NCI-H2107 (cell line): ENCODE results near the gene HAGH.
"Not testable (repeated sequence)": the region's sequence is repeated elsewhere in the genome, so short reads cannot be mapped to it uniquely, and the experiment has no call there.

Experiments used
- DNase-seq: peaks from one replicate; lab custom pipeline; 2025; lab: John Stamatoyannopoulos, UW

The HAGH gene

DNA sequence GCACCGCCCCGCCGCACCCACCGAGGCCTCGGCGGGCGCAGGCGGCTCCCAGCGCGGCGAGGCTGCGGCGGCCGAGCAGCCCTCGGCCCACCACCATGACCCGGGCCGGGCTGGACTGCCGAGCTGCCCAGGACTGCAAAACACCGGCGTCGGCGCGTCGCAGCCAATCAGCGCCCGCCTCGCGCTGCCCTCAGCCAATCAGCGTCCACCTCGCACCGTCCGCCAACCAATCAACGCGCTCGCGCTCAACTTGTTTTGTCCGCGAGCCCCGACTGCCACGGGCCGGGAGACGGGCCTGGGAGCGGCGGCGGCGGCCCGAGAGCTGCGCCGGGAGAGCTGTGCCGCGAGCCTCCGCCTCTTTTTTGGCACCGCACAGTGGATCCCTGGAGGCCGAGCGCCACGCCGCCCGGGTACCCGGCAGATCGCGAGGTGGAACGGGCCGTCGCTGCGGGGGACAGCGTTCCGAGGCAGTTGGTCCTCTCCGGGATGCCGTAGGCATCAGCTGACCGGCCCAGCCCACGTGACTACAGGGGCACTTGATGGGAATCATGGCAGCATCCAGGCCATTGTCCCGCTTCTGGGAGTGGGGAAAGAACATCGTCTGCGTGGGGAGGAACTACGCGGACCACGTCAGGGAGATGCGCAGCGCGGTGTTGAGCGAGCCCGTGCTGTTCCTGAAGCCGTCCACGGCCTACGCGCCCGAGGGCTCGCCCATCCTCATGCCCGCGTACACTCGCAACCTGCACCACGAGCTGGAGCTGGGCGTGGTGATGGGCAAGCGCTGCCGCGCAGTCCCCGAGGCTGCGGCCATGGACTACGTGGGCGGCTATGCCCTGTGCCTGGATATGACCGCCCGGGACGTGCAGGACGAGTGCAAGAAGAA lies at the start of gene HAGH, which contains the start of gene FAHD1:
HAGH (minus strand) TSS at position 135 of the 883 bp plus-strand sequence; CDS start at position 97, 38 bp downstream.
FAHD1 (plus strand) TSS at position 516 of the 883 bp plus-strand sequence; CDS start at position 549, 33 bp downstream.
- peak; percentile 67 for DNase-seq

DNA sequence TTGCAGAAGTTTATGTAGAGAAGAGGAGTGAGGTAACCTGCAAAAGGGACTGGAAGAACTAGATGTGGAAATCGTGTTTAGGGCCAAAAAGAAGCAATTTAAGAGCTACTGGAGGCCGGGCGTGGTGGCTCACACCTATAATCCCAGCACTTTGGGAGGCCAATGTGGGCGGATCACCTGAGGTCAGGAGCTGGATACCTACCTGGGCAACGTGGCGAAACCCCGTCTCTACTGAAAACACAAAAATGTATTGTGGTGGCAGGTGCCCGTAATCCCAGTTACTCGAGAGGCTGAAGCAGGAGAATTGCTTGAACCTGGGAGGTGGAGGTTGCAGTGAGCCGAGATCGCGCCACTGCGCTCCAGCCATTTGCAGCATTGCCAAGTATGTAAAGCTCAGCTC lies 49.4 kb upstream of the HAGH start:
- not testable (repeated sequence) for DNase-seq

DNA sequence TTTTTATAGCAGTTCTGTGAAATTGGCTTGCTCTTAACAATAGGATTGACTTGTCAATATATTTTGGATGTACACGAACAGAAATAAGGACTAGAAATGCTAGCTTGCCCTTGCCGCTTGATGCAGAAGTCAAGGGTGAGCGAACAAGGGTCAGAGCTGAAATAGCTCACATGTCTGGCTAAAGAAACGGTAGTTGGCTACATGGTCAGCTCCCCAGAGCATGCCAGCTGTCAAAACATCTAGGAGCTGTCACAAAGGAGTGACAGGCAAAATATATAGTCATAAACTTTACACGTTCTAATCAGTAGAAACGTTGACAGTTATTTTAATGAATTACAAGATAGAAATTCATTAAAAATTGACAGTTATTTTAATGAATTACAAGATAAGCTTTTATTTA lies 48.2 kb upstream of the HAGH start:
- no peak for DNase-seq

DNA sequence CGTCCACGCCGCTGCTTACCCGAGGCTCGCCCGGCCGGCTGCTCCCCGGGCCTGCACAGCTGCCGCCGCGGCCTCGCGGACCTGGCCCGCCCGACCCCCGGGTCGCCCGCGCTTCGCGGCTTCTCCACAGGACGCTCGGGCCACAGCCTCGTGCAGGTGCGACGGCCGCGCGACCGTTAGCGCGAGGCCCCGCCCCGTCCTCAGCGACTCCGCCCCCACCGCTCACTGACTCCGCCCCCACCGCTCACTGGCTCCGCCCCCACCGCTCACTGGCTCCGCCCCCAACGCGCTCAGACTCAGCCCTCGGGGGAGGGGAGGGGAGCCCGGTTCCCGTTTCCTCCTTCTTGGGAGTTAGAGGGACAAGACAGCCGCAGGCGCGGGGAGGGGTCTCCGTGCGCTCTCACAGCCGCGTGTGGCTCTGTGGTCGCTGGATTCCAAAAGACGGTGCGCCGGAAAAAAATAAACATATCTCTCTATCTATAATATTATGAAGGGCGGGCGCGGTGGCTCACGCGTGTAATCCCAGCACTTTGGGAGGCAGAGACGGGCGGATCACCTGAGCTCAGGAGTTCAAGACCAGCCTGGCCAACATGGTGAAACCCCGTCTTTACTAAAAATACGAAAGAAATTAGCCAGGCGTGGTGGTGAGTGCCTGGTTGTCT lies 45.5 kb upstream of the HAGH start, which contains the start of gene MEIOB:
MEIOB (minus strand) TSS at position 191 of the 662 bp plus-strand sequence. CDS start 3,989 bp downstream, outside the sequence.
- no peak for DNase-seq

DNA sequence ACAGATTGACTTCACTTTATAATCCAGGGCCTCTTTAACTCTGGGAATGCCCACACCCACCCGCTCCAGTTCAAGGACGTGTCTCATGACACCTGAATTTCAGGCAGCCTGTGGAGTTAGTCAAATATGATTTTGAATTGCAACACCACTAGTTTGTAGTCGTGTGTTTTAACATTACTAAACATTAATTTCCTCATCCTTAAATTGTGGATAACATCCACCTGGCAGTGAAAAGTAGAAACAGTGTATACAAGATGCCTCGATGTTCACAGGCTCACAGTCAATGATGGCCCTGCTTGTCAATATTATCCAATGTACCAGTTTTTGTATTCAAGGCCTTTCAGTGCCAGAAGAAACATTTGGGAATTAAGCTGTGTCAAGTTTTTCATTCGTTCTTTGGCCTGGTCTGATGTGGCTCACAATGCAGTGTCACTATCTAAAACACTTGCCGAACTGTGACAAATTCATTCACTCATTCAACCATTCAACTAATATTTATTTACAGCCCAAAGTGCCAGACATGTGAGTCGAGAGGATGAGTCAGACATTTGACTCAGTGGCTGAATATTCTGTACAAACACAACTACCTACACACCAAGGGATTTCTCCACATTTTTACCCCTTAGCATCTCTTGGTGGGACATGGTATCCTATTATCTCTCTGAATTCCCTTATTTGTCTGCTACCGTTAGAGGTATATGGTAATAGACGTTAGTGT lies 43.9 kb upstream of the HAGH start:
- no peak for DNase-seq

DNA sequence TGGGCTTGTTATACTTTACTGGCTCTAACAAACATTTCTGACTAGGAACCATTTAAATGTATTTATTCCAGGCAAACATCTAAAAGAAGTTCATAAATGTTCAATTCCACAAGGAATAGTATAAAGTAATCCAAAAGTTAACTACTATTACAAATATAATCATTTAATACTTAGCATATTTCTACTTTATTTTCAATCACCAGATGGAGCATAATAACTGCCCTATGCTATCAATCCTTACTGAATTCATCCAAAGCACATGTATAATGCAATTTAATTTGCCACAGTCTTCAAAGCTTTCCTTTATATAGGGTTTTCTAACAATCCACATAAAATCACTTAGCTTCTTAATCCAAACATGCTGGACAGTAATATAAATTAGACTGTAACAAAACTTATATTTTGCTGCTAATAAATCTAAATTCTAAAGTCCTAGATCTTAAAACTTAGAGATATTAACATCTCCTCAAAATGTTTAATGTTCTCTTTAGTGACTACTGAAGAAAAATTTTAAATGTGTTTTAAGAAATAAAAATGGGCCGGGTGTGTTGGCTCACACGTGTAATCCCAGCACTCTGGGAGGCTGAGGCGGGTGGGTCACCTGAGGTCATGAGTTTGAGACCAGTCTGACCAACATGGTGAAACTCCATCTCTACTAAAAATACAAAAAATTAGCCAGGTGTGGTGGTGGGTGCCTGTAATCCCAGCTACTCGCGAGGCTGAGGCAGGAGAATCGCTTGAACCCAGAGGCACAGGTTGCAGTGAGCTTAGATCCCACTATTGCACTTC lies 39.5 kb upstream of the HAGH start:
- no peak for DNase-seq

DNA sequence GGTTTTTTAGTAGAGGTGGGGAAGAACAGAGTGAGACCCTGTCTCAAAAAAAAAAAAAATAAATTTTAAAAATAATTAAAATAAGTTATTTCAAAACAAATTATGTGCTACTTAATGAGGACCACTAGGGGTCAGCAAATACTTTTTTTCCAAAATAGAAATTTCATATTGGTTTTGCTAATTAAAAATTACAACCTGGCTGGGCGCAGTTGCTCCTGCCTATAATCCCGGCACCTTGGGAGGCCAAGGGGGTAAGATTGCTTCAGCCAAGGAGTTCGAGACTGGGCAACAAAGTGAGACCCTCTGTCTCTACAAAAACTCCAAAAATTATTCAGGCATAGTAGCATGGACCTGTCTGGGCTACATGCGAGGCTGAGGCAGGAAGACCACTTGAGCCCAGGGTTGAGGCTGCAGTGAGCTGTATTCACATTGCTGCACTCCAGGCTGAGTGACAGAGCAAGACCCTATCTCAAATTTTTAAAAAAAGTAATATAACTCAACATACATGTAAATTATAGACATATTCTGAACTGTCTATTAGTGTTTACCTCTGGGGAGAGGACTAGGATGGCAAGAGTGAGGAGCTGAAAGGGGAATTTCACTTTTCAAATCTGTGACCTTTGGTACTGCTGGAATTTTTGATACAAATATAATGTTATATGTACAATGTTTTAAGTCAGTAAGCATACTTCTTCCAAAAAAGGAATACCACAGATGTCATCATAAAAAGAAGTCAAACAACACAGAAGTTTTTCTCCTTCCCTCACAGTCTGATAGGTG lies 37.2 kb upstream of the HAGH start:
- DNase-seq: no peak

DNA sequence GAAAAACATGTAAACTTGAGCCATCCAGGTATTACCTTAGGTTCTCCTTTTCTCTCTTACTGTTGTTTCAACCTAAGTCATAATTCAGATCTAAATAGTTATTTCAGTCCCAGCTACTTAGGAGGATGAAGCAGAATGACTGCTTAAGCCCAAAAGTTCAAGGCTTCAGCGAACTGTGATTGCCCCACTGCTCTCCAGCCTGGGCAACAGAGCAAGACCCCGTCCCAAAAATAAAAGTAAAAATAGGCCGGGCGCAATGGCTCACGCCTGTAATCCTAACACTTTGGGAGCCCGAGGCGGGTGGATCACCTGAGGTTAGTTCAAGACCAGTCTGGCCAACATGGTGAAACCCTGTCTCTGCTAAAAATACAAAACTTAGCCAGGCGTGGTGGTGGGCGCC lies 35.8 kb upstream of the HAGH start:
- no peak for DNase-seq

DNA sequence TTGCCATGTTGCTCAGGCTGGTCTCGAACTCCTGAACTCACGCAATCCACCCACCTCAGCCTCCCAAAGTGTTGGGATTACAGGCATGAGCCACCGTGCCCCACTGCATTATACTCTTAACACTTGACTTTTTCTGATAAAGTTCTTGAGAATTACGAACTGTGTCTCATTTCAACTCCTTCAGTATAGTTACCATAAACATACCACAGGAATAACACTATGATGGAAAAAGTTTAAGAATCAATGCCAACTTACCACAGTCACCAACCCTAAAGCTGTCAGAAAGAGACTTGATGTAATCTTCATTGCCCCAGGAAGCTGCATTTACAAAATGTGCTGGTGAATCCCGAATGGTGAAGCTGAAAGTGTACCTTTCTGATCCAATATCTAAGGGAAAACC lies 35.1 kb upstream of the HAGH start:
- DNase-seq: no peak

DNA sequence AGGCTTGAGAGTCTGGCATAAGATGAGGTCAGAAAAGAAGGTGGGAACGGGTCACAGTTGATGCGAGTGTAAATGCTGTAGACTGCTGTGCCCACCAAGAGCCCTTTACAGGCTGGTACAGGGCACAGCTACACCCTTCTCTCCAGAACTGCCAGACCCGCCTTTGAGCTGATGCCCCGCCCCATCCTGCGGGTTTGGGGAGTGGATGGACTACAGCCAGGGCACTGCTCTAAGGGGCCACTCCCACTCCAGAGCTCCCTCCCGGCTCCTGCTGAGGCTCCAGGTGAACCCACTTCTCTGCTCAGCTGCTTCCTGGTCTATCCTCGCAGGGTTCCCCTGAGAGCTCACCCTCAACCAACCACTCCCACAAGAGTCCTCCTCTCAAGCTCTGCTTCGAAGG lies 33.0 kb upstream of the HAGH start:
- DNase-seq: no peak

DNA sequence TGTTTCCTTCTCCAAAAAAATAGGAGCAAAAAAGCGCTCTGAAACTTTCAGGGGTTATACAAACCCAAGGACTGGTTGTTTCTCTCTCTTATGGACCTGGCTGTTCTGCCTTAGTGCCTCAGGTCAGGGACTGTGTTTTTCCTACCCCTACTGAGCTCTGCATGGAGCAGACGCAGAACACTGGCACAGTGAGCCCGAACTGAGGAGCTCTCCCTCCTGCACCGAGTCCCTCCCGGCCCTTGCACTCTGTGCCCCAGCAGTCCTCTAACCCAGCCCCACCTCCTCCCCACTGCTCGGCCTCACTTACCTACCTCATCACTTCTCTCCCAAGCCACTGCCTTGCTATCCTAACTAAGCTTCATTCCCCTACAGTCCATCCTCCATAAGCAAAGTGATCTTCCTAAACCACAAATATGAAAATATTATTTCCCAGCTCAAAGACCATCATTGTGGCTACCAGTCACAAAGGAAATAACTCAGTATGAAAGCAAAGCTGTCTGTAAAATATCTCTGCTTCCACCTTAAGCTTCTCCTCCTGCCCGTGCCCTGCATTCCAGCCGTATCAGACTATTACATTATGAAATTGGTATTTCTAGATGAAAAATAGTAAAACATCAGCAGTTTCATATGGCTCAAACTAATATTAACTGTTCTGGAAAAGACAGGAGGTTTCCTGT lies 31.7 kb upstream of the HAGH start:
- no peak for DNase-seq

DNA sequence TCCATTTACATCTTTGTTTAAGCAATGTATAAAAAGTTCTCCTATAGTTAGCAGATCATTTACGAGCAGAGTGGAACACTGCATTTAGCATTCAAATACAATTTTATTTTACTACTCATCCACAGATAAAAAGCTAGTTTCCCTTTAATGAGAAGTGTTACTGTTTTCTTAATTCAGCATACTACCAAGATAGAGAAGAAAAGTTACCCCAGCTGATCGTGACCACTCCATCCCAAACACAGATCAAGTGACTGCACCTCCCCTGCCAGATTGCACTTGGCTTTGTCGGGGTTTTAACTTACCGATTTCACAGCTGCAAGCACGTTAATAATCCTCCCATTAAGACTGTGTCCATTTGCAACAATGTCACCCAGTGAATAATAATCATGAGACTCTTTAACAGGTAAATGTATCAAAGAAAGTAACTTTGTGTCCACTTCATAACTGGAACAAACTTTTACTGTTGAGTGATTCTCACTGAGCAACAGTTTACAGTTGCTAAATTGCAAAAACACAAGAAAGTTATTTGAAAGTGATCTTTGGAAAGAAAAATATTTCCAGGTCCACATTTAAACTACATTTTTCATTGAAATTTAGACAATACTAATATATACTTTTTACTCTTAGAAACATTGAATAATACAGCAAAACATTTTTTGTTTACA lies 30.9 kb upstream of the HAGH start:
- DNase-seq: no peak

DNA sequence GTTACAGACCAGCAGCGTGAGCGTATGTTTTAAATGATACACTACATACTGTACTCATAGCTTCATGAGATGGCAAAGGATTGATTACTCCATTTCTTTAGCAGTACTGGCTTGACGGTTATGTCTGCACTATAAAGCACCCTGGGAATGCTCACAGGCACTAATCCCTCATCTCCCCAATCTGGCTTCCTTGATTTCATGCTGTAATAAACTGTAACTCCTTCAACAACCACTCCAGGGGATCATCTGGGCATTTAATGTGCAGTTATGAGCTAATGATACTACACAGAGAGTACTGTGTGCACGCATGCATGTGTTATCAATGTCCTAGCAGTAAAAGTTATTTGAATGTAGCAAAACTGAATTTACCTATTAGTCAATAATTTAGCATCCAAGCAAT lies 25.2 kb upstream of the HAGH start:
- DNase-seq: no peak

DNA sequence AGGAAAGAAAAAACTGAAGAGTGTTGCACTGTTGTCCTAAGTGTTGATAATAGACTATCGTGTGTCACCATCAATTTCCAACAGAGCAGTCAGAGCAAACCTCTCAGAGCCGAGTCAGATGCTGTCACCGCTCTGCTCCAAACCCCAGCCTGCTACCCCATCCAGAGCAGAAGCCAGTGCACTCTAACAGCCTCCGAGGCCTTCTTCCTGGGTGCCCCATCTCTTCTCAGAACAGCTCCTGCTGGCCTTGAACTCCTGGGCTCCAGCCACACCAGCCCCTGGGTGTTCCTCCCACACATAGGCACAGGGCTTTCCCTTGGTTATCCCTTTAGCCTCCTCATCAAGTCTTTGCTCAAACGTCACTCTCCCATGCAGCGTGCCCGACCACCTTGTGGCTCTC lies 24.4 kb upstream of the HAGH start:
- no peak for DNase-seq

DNA sequence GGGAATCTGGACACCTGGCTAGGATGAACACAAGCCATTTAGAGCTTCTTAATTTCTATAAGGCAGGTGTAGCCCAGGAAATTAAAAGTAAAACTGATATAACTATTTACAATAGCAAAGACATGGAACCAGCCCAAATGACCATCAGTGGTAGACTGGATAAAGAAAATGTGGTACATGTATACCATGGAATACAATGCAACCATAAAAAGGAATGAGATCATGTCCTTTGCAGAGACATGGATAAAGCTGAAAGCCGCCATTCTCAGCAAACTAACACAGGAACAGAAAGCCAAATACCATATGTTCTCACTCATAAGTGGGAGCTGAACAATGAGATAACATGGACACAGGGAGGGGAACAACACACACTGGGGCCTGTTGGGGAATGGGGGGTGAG lies 19.8 kb upstream of the HAGH start:
- DNase-seq: no peak

DNA sequence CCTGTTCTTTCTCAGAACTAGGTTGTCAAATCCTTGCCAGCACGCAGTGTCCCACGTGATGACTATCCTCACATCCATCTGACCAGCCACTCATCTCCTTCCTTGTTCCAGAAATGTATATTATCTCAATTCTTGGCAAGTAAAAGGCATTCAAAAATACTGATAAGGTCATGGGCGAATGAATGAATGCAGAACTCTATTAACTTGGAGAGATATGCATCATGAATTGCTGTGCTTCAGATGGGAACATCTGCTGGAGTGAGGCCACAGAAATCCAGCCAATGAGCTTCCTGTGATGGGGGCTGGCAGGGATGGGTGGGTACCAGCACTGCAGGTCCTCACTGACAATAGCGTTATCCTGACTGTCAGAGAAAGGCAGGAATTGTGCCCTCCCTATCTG lies 19.4 kb upstream of the HAGH start:
- no peak for DNase-seq

DNA sequence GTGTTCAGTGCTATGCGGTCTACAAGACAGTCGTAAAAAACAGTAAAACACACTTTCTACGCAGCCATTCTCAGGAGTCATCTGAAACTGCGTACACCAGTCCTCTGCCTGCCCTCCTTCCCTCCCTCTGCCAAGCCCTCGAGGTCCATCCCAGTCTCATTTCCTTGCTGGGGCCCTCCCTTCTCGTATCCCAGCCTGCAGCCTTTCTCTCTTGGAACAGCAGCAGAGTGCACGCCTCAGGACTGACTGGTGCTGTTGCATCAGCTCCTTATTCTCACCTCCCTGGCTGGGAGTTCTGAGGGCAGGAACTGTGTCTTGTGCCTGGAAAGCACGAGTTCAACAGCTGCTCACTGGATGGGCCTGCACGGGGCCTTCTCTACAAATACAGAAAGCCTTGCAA lies 12.9 kb upstream of the HAGH start:
- no peak for DNase-seq

DNA sequence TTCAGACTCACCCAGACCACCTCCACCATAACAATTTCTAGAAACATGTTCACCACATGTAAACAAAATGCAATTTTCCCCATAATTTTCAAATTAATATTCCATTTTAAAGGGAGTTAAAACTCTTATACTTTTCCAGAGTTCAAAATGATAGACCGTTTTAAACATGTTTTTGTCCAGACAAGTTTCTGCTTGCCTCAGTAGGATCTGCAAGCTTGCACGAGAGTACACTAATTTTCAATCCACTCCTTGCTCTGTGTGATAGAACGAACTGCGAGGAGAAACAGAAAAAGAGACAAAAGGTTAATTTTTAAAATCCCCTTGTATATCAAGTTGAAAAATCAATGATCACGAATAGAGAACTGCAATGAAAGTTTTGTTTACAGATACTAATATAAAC lies 7.5 kb upstream of the HAGH start:
- no peak for DNase-seq

DNA sequence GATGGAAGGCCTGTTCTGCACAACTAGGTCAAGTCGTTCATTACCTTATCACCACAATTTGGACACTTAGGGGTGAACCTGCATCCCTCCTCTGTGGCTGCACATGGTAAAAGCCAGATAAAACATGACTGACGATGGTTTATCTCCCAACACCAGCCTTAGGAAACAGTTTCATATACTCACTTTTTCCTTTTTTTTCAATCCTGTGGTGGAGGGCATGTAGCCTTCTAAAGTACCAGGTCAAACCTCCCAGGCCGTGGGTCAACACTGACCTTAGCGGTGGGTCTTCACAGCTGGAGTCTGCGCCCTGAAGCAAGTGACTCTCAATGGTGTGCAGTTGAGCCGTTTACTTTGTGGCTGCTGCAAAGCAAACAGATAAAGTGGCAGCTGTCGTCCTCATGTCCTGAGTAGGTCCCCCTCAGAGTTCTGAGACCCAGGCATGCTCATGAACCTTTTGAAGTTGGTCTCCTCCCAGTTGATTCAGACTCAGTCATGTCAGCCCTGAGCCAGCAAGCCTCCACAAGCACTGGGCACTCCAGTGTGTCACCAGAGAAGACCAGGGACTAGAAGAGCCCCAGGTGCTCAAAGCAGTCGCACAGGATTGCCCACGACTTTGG lies 6.3 kb upstream of the HAGH start:
- no peak for DNase-seq
